ENCODE data around the gene WDR54.
A peak's percentile ranks its signal among the peaks of the same experiment; 100 is the strongest.

The WDR54 gene

DNA sequence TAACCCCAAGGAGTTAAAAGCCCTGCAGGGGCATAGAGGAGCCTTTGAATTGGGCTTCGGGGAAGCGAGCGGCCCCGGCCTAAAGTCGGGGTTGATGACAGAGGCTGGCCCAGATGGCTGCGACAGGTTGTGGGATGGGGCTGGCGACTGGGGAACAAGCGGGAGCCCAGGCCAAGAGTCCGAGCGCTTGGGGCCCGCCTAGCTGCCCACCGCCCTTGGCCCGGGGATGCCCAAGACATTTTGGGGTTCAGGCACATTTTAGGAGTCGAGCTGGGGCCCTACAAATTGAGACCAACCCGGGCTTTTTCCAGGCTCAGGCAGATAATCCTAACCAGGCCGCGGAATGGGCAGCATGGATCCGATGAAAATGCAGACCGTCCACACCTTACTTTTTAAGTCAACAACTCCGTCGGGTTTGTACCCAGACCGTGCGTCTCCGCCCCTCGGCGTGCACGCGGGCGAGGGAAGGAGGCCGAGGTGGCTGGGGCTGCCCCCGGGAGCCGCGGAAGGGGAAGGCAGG, 19.7 kb downstream of the WDR54 start:
- CTCF ChIA-PET, result interaction anchor here (1.1 to 2.2 kb wide), 2 partner anchors 15 to 106 kb away, joined by 5 to 6 read pairs; no protein-coding TSS in a partner anchor
- TF ChIP-seq TCF7L2 (IDR thresholded peaks at IDR 0.05; ENCODE audit: borderline replicate concordance, low read depth, low read length), result 0 out of 2 replicates have a peak, but pooled peaks have one; percentile 50
- TF ChIP-seq SCRT1 (tag by site-specific recombination; IDR thresholded peaks at IDR 0.05; ENCODE audit: borderline replicate concordance), result peak; percentile 85; the same call in 1 of the 2 replicates
- TF ChIP-seq ZNF335 (tag by site-specific recombination; conservative IDR thresholded peaks at IDR 0.05), result peak; percentile 42
- TF ChIP-seq, protein P1, sequence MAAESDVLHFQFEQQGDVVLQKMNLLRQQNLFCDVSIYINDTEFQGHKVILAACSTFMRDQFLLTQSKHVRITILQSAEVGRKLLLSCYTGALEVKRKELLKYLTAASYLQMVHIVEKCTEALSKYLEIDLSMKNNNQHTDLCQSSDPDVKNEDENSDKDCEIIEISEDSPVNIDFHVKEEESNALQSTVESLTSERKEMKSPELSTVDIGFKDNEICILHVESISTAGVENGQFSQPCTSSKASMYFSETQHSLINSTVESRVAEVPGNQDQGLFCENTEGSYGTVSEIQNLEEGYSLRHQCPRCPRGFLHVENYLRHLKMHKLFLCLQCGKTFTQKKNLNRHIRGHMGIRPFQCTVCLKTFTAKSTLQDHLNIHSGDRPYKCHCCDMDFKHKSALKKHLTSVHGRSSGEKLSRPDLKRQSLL (tag by site-specific recombination; IDR thresholded peaks at IDR 0.05), result no peak
- H3K4me3 ChIP-seq (ENCODE audit: low read depth, low read length), result peak overlapping the region; percentile 56

DNA sequence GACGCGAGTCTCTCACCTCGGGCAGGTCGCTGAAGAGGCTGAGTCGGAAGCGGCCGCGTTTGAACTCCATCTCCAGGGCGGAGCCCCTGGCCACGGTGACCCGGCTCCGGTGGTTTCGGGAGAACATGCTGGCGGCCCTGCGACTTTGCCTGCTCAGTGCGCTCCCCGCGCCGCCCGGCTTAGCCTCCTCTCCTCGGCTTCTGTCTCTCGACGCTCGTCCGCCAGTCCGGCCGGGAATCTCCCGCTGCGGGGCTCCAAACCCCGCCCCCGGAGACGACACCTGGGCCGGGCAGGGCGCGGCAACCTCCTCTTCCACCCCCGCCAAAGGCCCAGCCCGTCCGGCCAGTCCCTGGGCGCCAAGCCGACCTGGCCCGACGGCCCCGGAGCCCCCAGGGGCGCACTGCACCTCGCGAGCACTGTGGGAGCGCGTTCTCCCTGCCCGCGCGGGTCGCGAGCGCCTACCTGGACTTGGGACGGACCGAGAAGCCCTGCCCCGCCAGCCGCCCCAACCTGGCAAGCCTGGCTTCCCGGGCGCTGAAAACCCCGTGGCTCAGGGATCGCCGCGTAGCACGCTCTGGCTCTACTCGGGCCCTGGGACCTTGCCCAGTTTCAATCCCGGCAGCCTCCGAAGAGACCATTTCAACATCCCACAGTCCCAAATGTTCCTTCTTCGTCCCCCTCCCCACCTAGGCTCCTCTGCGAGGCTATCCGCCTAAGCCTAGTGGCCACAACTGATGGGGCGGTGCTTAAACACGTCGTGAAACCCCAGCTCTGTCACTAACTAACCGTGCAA, 20.4 kb downstream of the WDR54 start, which contains the start of gene RTKN:
Gene RTKN, minus strand, starts transcription at position 248 of the 793 bp plus-strand sequence. Its CDS starts 121 bp downstream, at position 127.
- Histone ChIP-seq H3K9me3 (ENCODE audit: control insufficient read depth, insufficient read depth, low read depth, low read length) (no peaks in the 10 kb centered on the region), H3K27ac (ENCODE audit: extremely low read depth, low read depth, low read length) (peak within 1 kb of the TSS; percentile 68), H3K36me3 (ENCODE audit: control insufficient read depth in 2 of 2, insufficient read depth in 1 of 2, low read length in 2 of 2) (peaks cover 0 to 24% of the 10 kb centered on the region in 2 experiments; a peak in 1 of 3 replicates), H3K4me1 (ENCODE audit: control insufficient read depth, insufficient read depth, low read length) (peaks cover 7% of the 10 kb centered on the region), H3K4me3 (ENCODE audit: low read depth, low read length) (peak within 1 kb of the TSS; percentile 56)
- ChIA-PET POLR2A (interaction anchor here (0.6 to 2.4 kb wide), 5 partner anchors 10 to 264 kb away, joined by 3 to 40 read pairs (median 4); partner anchors contain the start of genes INO80B, MOB1A and WBP1), CTCF (interaction anchor here (1.1 kb wide), 2 partner anchors 47 to 158 kb away, joined by 3 to 4 read pairs; no protein-coding TSS in a partner anchor)
- TF ChIP-seq, protein P2, sequence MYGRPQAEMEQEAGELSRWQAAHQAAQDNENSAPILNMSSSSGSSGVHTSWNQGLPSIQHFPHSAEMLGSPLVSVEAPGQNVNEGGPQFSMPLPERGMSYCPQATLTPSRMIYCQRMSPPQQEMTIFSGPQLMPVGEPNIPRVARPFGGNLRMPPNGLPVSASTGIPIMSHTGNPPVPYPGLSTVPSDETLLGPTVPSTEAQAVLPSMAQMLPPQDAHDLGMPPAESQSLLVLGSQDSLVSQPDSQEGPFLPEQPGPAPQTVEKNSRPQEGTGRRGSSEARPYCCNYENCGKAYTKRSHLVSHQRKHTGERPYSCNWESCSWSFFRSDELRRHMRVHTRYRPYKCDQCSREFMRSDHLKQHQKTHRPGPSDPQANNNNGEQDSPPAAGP (tag by site-specific recombination; IDR thresholded peaks at IDR 0.05), result peak; percentile 9; the same call in 1 of the 2 replicates
- TF ChIP-seq ZBTB48 (tag by site-specific recombination; IDR thresholded peaks at IDR 0.05) (peak; percentile 97), ZNF121 (tag by site-specific recombination; IDR thresholded peaks at IDR 0.05) (0 out of 2 replicates have a peak, but pooled peaks have one; percentile 64), ZNF138 (tag by site-specific recombination; IDR thresholded peaks at IDR 0.05; ENCODE audit: borderline replicate concordance) (no peak), ZNF48 (tag by site-specific recombination; IDR thresholded peaks at IDR 0.05) (no peak), ZNF394 (tag by site-specific recombination; IDR thresholded peaks at IDR 0.05; ENCODE audit: borderline replicate concordance) (peak; percentile 16; the same call in 1 of the 2 replicates), ZBTB20 (tag by site-specific recombination; IDR thresholded peaks at IDR 0.05) (peak; percentile 95), ZEB2 (tag by site-specific recombination; IDR thresholded peaks at IDR 0.05) (peak; percentile 59), KLF1 (tag by site-specific recombination; IDR thresholded peaks at IDR 0.05) (peak; percentile 61), ZNF140 (tag by site-specific recombination; IDR thresholded peaks at IDR 0.05) (no peak), SP2 (tag by site-specific recombination; IDR thresholded peaks at IDR 0.05) (peak; percentile 67)
- TF ChIP-seq, protein P3, sequence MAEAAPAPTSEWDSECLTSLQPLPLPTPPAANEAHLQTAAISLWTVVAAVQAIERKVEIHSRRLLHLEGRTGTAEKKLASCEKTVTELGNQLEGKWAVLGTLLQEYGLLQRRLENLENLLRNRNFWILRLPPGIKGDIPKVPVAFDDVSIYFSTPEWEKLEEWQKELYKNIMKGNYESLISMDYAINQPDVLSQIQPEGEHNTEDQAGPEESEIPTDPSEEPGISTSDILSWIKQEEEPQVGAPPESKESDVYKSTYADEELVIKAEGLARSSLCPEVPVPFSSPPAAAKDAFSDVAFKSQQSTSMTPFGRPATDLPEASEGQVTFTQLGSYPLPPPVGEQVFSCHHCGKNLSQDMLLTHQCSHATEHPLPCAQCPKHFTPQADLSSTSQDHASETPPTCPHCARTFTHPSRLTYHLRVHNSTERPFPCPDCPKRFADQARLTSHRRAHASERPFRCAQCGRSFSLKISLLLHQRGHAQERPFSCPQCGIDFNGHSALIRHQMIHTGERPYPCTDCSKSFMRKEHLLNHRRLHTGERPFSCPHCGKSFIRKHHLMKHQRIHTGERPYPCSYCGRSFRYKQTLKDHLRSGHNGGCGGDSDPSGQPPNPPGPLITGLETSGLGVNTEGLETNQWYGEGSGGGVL (tag by site-specific recombination; IDR thresholded peaks at IDR 0.05), result 0 out of 2 replicates have a peak, but pooled peaks have one; percentile 27
- TF ChIP-seq, protein P4, sequence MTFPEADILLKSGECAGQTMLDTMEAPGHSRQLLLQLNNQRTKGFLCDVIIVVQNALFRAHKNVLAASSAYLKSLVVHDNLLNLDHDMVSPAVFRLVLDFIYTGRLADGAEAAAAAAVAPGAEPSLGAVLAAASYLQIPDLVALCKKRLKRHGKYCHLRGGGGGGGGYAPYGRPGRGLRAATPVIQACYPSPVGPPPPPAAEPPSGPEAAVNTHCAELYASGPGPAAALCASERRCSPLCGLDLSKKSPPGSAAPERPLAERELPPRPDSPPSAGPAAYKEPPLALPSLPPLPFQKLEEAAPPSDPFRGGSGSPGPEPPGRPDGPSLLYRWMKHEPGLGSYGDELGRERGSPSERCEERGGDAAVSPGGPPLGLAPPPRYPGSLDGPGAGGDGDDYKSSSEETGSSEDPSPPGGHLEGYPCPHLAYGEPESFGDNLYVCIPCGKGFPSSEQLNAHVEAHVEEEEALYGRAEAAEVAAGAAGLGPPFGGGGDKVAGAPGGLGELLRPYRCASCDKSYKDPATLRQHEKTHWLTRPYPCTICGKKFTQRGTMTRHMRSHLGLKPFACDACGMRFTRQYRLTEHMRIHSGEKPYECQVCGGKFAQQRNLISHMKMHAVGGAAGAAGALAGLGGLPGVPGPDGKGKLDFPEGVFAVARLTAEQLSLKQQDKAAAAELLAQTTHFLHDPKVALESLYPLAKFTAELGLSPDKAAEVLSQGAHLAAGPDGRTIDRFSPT (tag by site-specific recombination; IDR thresholded peaks at IDR 0.05), result peak; percentile 64
- TF ChIP-seq, protein P5, sequence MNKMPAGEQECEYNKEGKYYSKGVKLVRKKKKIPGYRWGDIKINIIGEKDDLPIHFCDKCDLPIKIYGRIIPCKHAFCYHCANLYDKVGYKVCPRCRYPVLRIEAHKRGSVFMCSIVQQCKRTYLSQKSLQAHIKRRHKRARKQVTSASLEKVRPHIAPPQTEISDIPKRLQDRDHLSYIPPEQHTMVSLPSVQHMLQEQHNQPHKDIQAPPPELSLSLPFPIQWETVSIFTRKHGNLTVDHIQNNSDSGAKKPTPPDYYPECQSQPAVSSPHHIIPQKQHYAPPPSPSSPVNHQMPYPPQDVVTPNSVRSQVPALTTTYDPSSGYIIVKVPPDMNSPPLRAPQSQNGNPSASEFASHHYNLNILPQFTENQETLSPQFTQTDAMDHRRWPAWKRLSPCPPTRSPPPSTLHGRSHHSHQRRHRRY (tag by site-specific recombination; IDR thresholded peaks at IDR 0.05), result no peak
- TF ChIP-seq, protein P6, sequence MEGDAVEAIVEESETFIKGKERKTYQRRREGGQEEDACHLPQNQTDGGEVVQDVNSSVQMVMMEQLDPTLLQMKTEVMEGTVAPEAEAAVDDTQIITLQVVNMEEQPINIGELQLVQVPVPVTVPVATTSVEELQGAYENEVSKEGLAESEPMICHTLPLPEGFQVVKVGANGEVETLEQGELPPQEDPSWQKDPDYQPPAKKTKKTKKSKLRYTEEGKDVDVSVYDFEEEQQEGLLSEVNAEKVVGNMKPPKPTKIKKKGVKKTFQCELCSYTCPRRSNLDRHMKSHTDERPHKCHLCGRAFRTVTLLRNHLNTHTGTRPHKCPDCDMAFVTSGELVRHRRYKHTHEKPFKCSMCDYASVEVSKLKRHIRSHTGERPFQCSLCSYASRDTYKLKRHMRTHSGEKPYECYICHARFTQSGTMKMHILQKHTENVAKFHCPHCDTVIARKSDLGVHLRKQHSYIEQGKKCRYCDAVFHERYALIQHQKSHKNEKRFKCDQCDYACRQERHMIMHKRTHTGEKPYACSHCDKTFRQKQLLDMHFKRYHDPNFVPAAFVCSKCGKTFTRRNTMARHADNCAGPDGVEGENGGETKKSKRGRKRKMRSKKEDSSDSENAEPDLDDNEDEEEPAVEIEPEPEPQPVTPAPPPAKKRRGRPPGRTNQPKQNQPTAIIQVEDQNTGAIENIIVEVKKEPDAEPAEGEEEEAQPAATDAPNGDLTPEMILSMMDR (tag by site-specific recombination; IDR thresholded peaks at IDR 0.05), result 0 out of 2 replicates have a peak, but pooled peaks have one; percentile 31

More for the DNA sequence above, 19.7 kb downstream of the WDR54 start:
- Histone ChIP-seq H3K9me3 (ENCODE audit: control insufficient read depth, insufficient read depth, low read depth, low read length) (no peaks in the 10 kb centered on the region), H3K4me1 (ENCODE audit: control insufficient read depth, insufficient read depth, low read length) (peaks cover 7% of the 10 kb centered on the region), H3K36me3 (ENCODE audit: control insufficient read depth in 2 of 2, insufficient read depth in 1 of 2, low read length in 2 of 2) (peaks cover 0 to 29% of the 10 kb centered on the region in 2 experiments; a peak in 1 of 3 replicates), H3K27ac (ENCODE audit: extremely low read depth, low read depth, low read length) (peak overlapping the region; percentile 68)
- POLR2A ChIA-PET, result interaction anchor here (1.2 to 2.4 kb wide), 9 partner anchors 10 to 263 kb away, joined by 3 to 40 read pairs (median 5); partner anchors contain the start of genes DCTN1, INO80B, MOB1A and MRPL53
